Gastroesophageal sphincter (tissue), 3 donors: ENCODE measurements around the gene SEC14L3.

Experiments
- CTCF ChIP-seq, 4 experiments: fragments of 200-600 bp in 2 of 4; fragments of 450-650 bp in 2 of 4; sonication (generic) in 1 of 4; IDR thresholded peaks; one replicate each; pipeline ENCODE4 v1.5.1; 2017 to 2019; ENCODE audit warnings: antibody characterized with exemption in 4 of 4, mild to moderate bottlenecking in 2 of 4, moderate library complexity in 2 of 4
- EP300 ChIP-seq: sonication (generic); formaldehyde crosslinking; IDR thresholded peaks from one replicate; pipeline ENCODE4 v1.6.1; 2017; ENCODE audit warnings: antibody characterized with exemption, mild to moderate bottlenecking
- POLR2A ChIP-seq, 2 donors: fragments of 450-650 bp; IDR thresholded peaks; one replicate each; pipeline ENCODE4 v1.6.1; 2017; ENCODE audit warnings: antibody characterized with exemption in 2 of 2, mild to moderate bottlenecking in 2 of 2, moderate library complexity in 1 of 2
- POLR2AphosphoS5 ChIP-seq: sonication (generic); formaldehyde crosslinking; IDR thresholded peaks from one replicate; pipeline ENCODE4 v1.6.1; 2017; ENCODE audit warnings: antibody characterized with exemption

GRCh38 chr22:30506507-30506968 lies 34.7 kb upstream of the SEC14L3 start:
- TF ChIP-seq CTCF (IDR thresholded peaks at IDR 0.05) (no peak), POLR2AphosphoS5 (no peak), POLR2A (IDR thresholded peaks at IDR 0.05) (no peak), EP300 (no peak)
